ENCODE data around the gene PRKAA2. TPM values are rescaled to one million over a fixed set of nuclear protein-coding genes. Genes with fewer than 3 reads are reported as not detected.

PRKAA2 gene
- total and polyA plus RNA-seq, 2 of the 13 experiments (the other 11 are each of a cell fraction or from before 2014, with no cell fraction given) = 6.0 to 7.5 TPM

- TF ChIP-seq ZBTB34 (CRISPR knock-in tag; IDR thresholded peaks at IDR 0.05) (no peak), MYNN (CRISPR knock-in tag; IDR thresholded peaks at IDR 0.05; ENCODE audit: low read depth) (no peak), MIXL1 (CRISPR knock-in tag; IDR thresholded peaks at IDR 0.05) (peak; percentile 50), ZNF740 (CRISPR knock-in tag; IDR thresholded peaks at IDR 0.05) (no peak), HOXA5 (CRISPR knock-in tag; IDR thresholded peaks at IDR 0.05) (no peak), HOXA3 (CRISPR knock-in tag; IDR thresholded peaks at IDR 0.05) (peak; percentile 32; the same call in 1 of the 2 replicates), ZNF652 (CRISPR knock-in tag; IDR thresholded peaks at IDR 0.05; ENCODE audit: borderline replicate concordance, low read depth) (peak; percentile 31; the same call in 1 of the 2 replicates), ISL2 (CRISPR knock-in tag; IDR thresholded peaks at IDR 0.05) (peak; percentile 81), HOMEZ (CRISPR knock-in tag; IDR thresholded peaks at IDR 0.05; ENCODE audit: low read depth) (peak; percentile 80), ZNF205 (CRISPR knock-in tag; IDR thresholded peaks at IDR 0.05) (peak; percentile 61; the same call in 1 of the 2 replicates), MAFK (conservative IDR thresholded peaks at IDR 0.05 in 1 of 2, IDR thresholded peaks at IDR 0.05 in 1 of 2; ENCODE audit: low read length in 2 of 2) (peak; percentile 30 to 49; a peak in 3 of 4 replicates), HNF1A (IDR thresholded peaks at IDR 0.05; ENCODE audit: low read depth) (peak; percentile 51; the same call in 1 of the 2 replicates), HNF1A (CRISPR knock-in tag; IDR thresholded peaks at IDR 0.05; ENCODE audit: borderline replicate concordance) (0 out of 2 replicates have a peak, but pooled peaks have one; percentile 34), ZNF616 (CRISPR knock-in tag; IDR thresholded peaks at IDR 0.05; ENCODE audit: low read depth) (no peak), TBX3 (IDR thresholded peaks at IDR 0.05; ENCODE audit: borderline replicate concordance) (peak; percentile 79; the same call in 1 of the 2 replicates), HDAC2 (CRISPR knock-in tag; IDR thresholded peaks at IDR 0.05) (peak; percentile 48; the same call in 1 of the 2 replicates), ZNF496 (CRISPR knock-in tag; IDR thresholded peaks at IDR 0.05; ENCODE audit: insufficient replicate concordance) (no peak), GATAD1 (CRISPR knock-in tag; IDR thresholded peaks at IDR 0.05) (peak; percentile 16; the same call in 1 of the 2 replicates), ZNF180 (CRISPR knock-in tag; IDR thresholded peaks at IDR 0.05; ENCODE audit: borderline replicate concordance, low read depth) (no peak), XBP1 (CRISPR knock-in tag; IDR thresholded peaks at IDR 0.05) (no peak), ZNF589 (CRISPR knock-in tag; conservative IDR thresholded peaks at IDR 0.05) (no peak), KAT8 (CRISPR knock-in tag; IDR thresholded peaks at IDR 0.05) (peak; percentile 41; the same call in 1 of the 2 replicates), ZNF614 (CRISPR knock-in tag; IDR thresholded peaks at IDR 0.05; ENCODE audit: borderline replicate concordance) (peak; percentile 81), RORA (CRISPR knock-in tag; IDR thresholded peaks at IDR 0.05) (no peak), IKZF1 (IDR thresholded peaks at IDR 0.05) (no peak), MYC (CRISPR knock-in tag; IDR thresholded peaks at IDR 0.05; ENCODE audit: borderline replicate concordance) (no peak)
Measured at GRCh38 chr1:56688522-56689026, 43.5 kb downstream of the PRKAA2 start (continued).

Data from HepG2 (cell line).